ENCODE data around the gene ZFHX3.

Gene ZFHX3

DNA sequence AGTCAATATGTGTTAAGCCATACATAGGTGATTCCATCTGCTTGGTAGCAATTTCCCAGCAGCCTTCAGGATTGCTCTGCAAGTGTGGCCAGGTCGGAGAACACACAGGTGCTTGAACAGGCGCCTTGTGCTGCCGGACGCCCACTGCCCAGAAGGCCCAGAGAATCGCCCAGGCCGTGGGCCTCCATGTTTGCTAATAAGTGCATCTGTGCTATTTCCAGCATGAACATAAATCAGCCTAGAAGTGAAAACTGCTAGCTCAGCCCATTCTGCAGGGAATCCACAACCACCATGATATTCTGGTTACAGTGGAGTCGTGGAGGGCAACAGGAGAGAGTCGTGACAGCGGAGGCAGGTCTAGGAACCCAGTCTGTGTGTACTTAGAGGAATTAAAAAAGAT lies 78.1 kb downstream of the ZFHX3 start:
- no peak for DNase-seq

DNA sequence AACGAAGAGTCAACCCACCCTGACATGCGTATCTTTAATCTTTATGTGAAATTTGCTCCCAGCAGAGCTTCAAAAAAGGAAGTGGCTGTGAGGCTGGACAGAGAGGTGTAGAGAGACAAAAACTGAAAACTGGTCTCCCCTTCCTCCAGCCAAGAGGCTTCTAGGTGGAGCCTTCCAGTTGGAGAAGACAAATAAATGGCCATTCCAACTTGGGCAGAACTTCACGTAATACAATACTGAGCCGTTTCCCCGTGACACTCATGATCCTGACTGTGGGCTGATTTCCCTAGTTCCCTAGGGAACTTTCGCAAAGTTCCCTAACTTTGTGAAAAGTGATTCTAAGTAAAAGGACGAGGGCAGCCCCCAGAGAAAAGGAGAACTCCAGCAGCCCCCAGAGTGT lies 78.8 kb downstream of the ZFHX3 start:
- no peak for DNase-seq

DNA sequence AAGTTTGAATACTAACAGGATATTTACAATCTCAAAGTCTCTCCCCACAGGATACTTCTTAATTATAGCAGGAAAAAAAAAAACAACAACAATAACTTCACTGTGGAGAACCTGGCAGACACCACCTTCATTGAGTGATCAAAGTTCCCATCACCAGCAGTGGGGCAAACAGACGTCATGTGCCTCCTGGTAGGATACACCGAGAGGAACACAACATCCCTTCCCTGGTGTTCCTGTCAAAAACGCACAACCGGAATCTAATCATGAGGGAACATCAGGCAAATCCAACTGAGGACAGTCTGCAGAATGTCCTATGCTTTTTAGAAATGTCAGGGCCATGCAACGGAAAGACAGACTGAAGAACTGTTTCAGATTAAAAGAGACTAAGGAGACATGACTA lies 80.0 kb downstream of the ZFHX3 start:
- no peak for DNase-seq

DNA sequence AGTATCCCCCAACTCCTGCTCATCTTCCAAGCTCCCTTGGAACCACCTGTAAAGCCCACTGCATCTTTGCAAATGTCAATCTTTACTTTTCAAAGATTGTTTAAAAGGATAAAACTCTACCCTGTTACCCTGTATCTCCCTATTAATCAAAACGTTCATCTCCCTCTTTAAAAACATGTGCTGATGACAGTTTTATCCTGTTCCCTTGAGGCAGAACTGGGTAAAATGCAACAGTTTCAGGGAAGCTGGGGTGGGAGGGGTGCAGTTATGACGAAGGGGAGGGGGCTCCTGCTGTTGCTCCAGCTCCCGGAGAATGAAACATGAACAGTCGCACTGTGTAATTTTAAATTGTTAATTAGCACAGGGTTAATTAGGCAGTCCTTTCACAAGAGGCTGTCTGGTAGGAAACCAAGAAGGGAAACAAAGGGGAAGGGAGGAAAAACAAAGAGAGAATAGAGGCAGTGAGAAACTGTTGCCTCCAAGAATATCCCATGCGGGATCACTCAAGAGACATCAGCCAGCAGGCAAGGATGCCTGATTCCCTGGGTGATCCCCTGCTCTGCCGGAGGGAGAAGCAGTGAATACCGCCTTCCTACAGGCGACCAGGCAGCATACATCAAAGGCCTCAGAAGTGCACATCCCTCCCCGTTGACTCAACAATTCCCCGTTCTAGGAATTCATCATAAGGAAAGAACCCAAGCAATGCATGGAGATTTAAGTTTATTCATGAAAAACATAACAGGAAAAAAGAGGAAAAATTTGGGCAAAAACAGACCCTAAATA lies 84.2 kb downstream of the ZFHX3 start:
- DNase-seq: no peak

DNA sequence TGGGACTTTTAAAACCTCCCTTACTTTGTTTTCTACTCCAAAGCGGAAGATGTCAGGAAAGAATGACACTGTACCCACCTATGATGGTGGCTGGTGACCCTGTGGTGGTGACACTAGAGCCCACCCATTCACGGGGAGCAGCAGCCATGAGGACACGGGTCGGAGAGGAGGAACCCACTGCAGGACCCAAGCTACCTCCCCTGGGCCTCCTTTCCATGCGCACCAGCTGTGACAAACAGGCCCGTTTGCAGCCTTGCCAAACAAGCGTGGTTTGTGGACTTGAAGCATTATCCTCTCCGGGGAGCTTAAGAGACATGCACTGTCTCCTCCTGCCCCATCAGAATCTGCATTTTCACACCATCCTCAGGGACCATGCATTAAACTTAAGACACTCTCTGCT lies 85.6 kb downstream of the ZFHX3 start:
- no peak for DNase-seq

DNA sequence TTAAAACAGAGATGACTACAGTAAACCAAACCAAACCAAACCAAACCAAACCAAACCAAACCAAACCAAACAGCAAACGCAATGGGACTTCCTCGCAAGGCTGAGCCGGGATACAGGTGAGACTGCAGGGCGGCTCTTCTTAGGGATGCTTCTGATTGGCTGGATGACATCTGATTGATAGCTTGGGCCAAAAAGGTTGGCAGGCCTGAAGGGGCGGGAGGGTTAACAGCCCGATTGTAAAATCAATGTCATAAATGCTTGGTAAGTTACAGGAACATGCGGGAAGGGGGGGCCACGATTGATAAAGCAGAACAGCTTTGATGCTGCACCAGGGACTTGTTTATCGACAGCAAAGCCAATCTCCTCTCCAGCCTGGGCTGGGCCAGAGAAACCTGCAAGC lies 86.1 kb downstream of the ZFHX3 start:
- DNase-seq: no peak

DNA sequence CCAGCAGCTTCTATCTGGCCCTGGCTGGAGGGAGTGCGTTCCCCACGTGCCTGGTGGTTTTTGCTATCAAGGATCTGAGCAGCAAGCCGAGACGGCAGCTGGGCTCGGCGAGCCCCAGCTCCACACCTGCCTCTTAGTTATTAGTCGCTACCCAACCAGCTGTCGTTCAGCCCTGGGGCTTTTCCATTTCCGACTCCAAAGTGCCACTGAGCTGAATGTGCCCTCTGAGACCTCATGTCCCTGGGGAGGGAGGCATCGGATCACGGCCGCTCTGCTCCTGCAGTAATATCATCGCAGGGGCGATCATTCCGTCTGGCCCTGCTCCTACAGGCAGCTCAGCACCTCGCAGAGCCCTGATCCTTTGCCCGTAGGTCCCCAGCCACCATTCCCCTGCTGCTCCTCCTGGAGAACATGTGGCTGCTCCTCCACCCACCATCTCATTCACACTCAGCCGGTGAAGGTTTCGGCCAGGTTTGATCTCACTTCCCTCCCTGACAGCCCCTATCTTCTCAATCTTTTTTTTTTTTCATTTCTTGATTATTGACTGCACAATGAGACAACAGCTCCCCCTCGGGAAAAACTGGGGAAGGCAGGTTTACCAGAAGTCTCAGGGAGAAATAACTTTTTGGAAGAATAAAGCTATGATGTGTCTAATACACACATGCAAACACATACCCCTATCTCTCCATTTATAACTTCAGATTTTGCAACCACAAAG lies 86.7 kb downstream of the ZFHX3 start:
- no peak for DNase-seq

DNA sequence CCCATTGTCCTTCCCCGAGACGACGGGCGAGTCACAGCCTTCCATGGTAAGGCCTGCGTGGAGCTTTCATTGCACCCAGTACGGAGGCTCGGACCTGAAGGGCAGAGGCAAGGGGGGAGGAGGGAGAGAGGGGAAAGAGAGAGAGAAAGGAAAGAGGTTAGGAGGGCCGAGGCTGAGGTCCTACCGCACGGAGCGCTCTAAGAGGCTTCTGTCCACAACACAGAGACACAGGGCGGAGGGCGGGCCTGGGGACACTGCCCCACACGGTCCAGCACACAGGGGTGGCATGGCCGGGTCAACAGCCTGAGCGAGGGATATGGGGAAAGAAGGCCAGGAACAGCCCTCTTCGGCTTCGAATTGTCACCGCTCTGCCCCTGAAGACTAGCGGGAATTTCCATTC lies 87.8 kb downstream of the ZFHX3 start:
- DNase-seq: no peak

DNA sequence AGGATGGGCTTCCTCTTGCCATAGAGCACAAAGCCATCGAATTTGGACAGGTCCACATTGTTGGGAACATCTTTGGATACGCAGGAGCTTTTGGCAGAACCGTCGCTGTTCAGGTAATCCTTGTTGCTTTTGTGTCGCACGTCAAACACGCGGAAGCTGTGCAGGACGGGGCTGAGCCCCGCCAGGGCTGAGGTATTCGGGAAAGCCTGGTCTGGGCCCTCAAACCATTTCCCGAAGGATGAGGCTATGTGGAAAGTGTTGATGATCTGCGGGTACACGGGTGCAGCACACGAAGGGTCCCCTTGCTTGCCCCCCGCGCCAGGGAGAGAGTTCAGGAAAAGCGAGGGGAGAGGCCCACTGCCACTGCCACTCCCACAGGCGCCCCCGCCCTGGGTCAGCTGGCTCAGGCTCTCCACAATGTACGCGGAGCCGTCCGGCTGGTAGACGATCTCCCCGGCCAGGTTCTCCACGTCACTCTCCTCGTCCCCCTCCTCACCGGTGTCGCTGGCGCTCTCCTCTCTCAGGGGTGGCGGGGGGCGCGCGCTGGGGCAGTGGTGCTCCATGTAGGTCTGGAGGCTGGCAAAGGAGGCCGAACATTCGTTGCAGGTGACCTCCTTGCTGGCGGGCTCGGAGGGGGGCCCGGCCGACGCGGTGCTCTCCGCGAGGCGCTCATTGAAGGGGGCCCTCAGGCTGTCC lies 88.5 kb downstream of the ZFHX3 start:
- DNase-seq: no peak

DNA sequence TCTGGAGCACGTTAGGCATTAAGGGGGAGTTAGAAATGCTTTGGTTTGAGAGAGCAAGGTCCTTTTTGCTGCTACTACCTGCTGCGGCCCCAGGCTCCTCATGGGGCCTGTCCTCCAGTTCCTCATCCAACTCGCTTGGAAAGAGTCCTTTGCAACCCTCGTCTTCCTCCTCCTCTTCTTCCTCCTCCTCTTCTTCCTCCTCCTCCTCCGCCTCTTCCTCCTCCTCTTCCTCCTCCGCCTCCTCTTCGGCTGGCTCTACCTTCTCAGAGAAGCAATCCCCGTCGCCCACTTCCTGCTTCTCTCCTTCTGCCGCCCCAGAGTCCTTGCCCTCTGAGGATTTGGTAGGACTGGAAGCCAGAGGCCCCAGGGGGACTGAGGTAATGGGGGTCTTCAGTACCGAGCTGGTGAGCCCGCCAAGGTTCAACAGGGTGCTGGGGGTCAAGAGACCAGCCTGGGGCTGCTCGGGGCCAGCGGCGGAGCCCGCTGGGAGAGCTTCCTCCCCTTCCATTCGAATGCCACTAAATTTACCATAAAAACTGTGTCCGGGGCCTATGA lies 89.3 kb downstream of the ZFHX3 start:
- DNase-seq: no peak

DNA sequence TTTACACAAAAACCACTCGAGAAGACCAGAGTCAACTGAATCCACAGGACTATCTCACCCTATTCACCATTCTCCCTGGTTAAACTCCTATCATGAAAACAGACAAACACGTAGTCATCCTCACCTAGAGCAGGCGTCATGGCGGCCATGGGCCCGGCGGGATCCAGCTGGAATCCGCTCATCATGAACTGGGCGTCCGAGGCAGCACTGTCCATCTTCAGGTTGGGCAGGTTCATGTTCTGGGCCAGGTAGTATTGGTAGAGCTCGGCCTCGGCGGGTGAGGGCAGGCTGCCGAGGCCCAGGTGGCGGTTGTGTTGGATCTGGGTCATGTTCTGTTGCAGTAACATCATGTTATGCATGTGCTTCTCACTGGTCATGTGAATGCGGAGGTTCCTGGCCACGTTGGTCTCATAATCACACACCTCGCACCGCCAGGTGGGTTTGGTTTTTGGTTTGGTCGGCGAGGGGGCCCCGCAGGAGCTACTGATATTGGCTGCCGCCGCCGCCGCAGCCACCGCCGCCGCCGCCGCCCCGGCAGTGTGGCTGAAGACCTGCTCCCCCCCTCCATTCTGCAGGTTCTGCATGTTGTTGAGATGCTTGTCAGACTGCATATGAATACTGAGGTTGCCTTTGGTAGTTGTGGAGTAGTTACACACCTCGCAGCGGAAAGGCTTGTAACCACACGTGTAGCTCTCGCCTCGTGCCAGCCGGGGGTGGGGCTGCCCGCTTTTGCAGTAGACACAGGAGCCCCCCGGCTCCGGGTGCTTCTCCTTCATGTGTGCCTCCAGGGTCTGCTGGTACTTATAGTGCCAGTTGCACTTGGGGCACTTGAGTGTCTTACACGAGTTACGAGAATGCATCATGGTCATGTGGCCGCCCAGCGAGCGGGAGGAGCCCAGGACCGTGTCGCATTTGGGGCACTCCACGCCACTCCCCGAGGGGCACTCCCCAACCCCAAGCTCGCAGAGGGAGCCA lies 90.3 kb downstream of the ZFHX3 start:
- no peak for DNase-seq

DNA sequence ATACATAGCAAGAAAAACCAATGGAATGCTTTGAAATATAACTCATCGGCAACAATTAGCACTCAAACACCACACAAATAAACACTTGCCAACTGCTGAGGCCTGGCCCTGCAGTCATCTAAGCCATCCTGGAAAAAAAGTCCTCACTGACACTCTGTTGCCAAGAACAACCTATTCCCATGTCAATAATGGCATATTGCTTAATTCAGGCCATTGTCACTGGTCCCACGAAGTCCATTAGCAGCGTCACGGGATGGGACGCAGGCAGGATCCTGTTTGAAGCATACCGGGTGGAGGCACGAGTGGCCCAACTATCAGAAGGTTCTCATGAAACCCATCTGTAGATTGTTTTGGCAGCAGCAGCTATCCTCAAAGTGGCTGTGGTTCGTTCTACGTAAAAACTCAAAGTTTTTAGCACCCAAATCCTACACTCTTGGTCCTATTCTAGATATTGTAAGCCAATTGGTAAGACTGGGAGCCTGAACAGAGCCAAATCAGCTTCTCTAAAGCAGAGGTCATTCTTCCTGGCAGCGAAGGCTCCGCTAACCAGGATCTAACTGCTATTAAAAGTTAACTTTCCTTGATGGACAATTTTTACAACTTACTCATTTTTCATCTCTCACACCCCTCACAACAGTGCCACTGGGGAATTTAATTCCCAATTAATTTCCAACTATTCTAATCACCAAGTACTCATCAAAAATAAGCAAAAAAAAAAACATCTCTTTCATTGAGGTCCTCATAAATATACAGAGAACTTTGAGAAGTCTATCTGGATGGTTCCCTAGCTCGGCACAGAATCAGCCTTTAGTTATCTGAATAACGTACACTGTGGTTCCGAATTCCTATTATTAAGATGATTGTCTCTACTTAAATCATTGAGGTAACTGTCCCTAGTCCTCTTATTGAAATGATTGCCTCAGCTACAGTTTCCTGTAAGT lies 91.5 kb downstream of the ZFHX3 start:
- no peak for DNase-seq

DNA sequence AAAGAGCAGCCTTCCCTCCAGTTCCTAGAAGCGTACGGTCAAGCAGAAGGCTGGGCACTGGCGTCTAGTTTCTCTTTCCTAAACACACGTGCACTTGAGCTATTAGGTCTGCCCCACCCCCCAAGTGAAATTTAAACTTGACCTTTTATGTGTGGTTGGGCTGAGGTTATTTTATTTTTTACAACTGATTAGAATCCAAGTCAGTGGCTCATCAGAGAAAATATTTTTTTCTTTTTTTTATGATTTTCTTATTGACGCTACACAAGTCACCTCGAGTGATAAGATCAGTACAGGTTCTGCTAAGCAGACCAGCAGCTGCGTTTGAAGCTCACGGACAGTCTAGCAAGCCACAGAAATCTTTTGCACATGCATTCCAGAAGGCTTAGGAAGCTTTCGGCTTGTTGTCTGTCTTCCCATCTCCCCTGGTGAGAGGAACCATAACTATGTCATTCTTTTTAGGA lies 95.1 kb downstream of the ZFHX3 start:
- DNase-seq: no peak

DNA sequence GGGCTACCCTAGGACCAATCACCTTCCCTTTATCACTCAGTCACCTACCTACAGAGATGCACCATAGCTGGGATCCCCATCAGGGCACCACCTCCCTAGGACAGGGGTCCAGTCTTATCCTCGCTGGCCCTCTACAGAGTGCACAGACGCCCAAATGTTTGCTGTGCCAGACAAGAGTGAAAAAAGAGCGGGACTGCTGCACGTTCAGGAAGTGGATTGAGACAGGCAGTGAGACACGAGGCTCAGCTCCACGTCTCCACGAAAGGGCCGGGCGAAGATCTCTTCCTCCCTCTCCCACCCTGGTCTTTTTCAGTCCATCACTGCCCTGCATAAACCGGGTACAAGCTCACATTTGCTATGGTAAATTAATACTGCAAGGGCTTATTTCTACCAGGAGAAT lies 95.5 kb downstream of the ZFHX3 start:
- no peak for DNase-seq

DNA sequence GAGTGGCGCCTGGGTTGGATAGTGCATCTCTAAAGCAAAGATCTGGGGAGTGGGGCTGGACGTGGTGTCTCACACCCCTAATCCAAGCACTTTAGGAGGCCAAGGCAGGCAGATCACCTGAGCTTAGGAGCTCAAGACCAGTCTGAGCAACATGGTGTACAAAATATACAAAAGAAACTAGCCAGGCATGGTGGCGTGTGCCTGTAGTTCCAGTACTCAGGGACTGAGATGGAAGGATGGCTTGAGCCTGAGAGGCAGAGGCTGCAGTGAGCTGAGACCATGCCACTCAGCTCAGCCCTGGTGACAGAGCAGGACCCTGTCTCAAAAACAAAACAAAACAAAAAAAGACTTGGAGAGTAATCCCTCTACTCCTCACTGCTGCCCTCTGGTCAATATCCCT lies 96.0 kb downstream of the ZFHX3 start:
- DNase-seq: no peak

DNA sequence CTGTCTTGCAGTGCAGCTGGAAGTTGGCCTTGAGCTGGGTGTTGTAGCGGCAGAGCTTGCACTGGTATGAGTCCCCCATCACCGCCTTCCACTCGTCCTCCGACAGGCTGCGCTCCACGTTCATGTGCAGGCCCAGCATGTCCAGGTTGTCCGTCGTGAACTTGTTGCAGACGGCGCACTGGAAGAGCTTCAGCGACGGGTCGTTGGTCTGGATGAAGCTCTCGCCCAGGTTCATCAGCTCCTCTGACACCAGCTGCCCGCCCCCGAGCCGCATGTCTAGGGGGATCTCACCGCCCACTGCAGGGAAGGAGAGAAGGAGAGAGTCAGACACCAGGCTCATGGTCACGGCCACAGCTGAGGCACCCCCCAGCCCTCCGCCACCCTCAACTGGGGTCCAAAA lies 97.3 kb downstream of the ZFHX3 start:
- DNase-seq: no peak

DNA sequence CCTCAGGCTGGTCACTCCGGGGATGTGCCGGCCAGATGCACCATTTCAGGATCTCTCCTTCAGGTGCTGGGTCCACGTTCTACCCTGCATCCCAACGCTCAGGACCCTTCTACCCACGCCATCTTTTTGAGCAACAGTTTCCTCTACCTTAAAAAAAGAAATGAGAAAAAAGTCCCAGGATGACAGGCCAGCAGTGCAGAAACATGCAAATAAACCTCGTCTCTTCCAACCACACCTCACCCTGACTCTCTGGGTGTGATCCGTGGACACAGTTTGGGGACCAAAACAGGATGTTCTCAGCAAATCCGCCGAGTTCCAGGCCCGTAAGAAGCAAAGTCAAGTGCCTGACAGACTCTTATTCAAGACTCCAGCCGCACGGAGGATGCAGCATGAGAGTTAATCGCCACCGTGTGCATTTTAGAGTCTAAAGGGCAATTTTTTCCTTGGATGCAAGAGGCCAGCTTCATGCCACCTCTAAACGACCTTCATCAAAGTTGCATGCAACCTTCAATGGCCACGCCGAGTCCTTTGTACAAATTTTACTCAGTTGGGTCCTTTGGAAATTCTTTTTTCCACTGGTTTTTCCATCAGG lies 99.6 kb downstream of the ZFHX3 start:
- no peak for DNase-seq

DNA sequence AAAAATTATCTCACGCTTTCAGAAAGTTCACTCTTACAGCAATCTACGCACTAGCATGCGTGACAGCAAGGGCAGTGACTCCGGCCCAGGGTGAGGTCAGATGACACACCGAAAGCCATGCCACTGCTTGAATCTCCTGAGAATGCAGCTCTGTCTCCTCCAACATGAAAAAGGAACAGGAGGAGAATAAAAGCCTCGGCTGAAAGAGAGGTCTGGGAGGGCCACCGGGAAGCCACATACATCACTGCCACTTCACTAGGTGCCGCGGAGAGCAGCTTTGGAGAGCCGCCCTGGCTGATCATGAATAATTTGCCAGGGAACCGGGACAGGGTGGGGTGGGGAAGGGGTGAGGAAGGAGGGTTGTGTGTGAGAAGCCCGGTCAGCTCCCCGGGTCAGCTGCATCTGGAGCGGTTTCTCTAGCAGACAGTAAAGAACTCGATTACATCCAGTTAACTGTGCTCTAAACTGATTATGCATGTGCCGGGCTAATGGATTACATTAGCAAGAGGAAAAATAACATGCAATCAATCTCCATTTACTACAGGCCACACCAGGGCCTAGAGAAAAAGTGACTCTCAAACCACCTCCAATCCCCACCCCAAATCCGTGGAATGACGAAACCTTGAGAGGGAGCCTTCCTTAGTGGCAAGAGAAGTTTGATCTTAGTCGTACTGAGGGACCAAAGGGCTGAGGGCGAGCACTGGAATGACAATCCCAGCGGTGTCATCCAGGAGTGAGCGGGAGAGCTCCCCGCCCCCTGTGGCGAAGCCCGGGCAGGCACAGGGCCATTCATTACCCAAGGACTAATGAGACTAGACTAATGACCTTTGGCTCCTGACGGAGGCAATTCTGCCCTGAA lies 100.3 kb downstream of the ZFHX3 start:
- no peak for DNase-seq

DNA sequence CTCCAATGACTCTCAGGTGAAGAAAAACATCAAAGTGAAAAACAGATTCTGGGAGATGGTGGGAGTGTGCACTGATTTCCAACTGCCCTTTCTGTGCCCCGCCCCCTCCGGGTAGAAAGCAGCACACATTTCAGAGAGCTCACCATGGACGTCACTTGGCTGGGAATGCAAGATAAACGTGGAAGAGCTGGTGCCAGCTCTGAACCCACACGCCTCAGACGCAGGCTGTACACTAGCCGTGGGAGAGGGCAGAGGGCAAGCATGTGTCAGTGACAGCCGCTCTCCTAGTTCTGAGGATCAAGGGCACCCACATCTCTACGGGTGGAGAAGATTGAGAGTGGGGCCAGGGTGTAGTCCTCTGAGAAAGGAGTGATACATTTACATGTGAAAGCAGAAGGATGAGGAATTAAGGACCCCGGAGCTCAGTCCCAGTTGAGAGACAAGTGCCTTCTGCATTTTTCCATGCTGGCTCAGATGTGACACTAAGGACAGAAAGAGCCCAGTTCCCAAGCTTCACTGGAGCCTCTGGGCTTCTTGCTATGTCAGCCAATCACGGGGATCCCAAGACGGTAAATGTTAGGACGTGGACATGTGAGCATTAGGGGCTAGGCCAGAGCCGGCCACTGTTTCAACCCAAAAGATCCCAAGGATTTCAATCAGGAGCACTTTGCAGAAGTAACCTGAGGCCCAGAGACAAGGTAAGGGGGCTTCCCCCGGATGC lies 101.3 kb downstream of the ZFHX3 start:
- DNase-seq: no peak
